ENCODE measurements around the gene MFSD12.

The MFSD12 gene

GRCh38 chr19:3557461-3558248 is at the start of gene MFSD12:
Gene MFSD12, minus strand, starts transcription at chr19:3557586. Its CDS starts 183 bp downstream, at chr19:3557403.
- DNase-seq, result peak; percentile 97

GRCh38 chr19:3606690-3607289 is 49.4 kb upstream of the MFSD12 start, which contains the start of gene TBXA2R:
Gene TBXA2R, minus strand, starts transcription at chr19:3606875. Its CDS starts 6,241 bp downstream, at chr19:3600634.
- peak; percentile 86 for DNase-seq

DNA sequence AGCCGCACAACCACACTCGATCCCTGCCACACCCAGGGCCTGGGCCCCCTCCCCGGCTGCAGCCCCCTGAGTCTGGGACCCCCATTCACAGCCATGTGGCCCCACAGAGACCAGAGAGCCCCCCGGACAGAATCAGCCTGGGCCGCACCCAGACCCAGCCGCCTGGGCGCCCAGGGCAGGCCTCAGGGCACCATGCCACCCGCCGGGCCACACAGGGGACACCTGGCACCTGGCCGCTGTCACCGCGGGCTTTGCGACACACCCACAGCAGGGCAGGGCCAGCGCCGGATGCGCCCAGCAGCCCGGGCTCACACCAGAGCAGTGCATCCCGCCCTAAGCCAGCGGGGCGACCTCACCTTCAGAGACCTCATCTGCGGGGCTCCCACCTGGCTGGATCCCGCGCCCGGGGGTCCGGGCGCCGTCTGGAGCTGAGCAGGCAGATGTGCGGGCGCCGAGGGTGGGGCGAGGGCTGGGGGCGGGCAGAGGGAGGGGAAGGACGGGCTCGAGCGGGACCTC is 48.8 kb upstream of the MFSD12 start:
- DNase-seq, result peak; percentile 49

GRCh38 chr19:3605770-3606169 is 48.4 kb upstream of the MFSD12 start:
- no peak for DNase-seq

DNA sequence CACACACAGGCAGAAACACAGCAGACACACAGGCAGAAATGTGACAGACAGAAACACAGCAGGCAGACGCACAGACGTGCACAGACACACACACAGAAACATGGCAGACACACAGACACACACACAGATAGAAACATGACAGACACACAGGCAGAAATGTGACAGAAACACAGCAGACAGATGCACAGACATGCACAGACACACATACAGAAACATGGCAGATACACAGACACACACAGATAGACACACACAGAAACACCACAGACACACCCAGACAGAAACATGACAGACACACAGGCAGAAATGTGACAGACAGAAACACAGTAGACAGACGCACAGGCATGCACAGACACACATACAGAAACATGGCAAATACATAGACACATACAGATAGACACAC is 48.0 kb upstream of the MFSD12 start:
- DNase-seq, result no peak

- peak; percentile 47 for DNase-seq
Observed at GRCh38 chr19:3604987-3605343, 47.6 kb upstream of the MFSD12 start.

DNA sequence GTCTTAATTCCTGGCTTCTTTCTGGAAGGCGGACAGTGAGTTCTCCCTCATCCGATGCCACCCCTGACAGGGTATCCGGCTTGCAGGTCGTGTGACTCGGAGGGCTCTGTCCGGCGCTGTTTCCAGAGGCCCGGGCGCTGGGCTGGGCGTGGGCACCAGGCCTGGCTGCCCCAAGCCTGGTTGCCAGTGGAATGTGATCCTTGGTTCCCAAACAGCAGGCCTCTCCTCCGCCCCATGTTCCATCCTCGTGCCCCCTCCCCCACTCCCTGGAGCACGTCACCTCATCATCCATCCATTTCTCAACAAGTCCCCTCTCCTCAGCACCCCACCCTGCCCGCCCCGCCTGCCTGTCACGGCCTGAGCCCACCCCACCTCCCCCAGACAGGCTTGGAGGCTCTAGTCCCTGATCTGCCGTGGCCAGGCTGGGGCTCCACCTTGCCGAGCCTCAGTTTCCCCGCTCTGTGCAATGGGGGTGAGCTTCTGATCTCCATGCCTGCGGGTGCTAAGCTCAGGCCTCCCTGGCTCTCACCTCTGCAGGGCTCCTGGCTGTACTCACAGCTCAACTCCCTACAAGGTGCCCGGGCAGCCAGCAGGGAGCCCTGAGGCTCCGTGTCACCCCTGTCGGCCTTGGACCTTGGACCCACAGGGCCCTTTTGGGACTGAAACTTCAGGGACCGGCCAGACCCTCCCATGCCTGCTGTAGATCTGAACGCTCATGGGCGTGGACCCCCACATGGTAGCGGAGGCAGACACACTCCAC is 47.0 kb upstream of the MFSD12 start:
- DNase-seq, result no peak

GRCh38 chr19:3603121-3603811 is 45.9 kb upstream of the MFSD12 start:
- no peak for DNase-seq

GRCh38 chr19:3601021-3601420 is 43.6 kb upstream of the MFSD12 start:
- DNase-seq, result no peak

- DNase-seq, result no peak
Observed at GRCh38 chr19:3599776-3600187, 42.4 kb upstream of the MFSD12 start.

DNA sequence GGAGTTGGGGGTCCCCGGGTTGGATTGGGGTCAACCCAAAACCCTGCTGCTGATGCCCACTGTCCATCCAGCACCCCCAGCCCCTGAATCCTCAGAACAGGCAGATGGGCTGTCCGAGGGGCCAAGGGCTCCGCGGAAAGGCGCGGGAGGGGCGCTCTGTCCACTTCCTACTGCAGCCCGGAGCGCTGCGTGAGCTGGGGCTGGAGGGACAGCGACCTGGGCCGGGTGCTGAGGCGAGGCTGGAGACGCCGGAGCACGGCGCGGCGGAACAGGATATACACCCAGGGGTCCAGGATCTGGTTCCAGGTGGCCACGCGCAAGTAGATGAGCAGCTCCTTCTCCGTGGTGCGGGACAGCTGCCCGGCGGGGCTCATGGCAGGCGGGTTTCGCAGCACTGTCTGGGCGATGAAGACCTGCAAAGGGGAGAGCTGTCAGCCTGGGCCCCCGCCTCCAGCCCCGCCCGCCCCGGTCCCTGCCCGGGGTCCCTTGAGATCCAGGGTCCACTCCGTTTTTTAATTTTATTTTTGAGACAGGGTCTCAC is 38.2 kb upstream of the MFSD12 start:
- no peak for DNase-seq

GRCh38 chr19:3593156-3593555 is 35.8 kb upstream of the MFSD12 start:
- no peak for DNase-seq

GRCh38 chr19:3591876-3592613 is 34.7 kb upstream of the MFSD12 start:
- no peak for DNase-seq

DNA sequence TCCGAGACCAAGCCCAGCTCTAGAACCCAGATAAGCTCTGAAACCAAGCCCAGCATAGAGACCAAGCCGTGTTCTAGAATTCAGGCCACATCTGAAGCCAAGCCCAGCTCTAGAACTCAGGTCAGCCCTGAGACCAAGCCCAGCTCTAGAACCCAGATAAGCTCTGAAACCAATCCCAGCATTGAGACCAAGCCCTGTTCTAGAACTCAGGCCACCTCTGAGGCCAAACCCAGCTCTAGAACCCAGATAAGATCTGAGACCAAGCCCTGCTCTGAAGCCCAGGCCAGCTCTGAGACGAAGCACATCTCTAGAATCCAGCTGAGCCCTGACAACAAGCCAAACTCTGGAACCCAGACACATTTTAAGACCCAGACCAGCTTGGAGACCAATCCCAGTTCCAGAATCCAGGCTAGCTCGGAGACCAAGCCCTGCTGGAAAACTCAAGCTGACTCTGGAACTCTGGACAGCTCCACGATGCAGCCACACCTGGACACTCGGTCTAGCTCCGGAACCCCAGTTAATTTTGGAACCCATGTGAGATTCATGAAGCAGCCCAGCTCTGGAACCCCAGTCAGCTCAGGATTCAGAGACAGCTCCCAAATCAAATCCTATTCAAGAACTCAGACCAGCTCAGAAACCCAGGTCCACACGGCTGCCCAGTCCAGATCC is 33.7 kb upstream of the MFSD12 start:
- no peak for DNase-seq

- no peak for DNase-seq
Observed at GRCh38 chr19:3589949-3590348, 32.6 kb upstream of the MFSD12 start.

GRCh38 chr19:3589439-3589838 is 32.1 kb upstream of the MFSD12 start:
- no peak for DNase-seq

DNA sequence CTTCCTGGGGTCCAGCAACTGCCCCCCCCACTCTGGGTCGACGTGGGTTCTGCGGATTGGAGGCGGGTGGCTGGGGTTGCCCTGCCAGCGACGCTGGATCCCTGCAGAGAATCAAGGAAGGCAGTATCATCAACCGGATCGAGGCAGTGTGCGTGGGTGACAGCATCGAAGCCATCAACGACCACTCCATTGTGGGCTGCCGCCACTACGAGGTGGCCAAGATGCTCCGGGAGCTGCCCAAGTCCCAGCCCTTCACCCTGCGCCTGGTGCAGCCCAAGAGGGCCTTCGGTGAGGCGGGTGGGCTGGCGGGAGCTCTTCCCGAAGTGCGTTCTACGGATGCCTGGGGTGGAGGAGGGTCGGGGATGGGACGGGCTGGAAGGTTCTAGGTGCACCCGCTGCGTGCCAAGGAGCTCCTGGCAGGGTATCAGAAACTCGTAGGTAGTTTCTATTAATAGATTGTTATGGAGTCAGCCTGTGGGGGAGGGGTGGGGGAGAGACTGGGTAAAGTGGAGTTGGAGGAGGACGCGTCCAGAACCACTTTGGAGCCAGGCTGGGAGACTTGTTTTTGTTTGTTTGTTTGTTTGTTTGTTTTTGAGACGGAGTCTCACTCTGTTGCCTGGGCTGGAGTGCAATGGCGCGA is 29.4 kb upstream of the MFSD12 start:
- DNase-seq, result no peak

DNA sequence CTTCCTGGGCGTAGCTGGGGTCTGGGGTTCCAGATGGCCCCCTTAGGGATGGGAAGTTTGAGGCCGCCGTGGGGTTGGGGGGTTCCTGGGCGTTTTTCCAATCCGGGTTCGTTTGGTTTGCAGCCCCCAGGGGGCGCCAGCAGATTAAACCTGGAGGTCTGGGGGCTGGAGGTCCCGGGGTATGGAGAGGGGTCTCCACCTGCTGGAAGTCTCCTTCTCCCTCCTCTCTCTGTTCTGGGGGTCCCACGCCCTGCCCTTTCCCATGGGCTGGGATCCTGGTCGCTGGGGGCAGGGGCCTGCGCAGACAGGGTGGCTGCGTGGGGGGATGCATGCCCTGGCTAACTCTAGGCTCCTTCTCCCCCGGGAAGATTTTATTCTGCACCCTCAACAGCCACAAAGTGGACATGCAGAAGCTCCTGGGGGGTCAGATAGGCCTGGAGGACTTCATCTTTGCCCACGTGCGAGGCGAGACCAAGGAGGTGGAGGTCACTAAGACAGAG is 28.8 kb upstream of the MFSD12 start:
- peak; percentile 73 for DNase-seq

- no peak for DNase-seq
Observed at GRCh38 chr19:3585301-3586126, 28.1 kb upstream of the MFSD12 start, which contains the start of gene GIPC3. Gene GIPC3, plus strand, starts transcription at chr19:3585478. Its CDS starts 120 bp downstream, at chr19:3585598.

All from stimulated activated CD8-positive, alpha-beta memory T cell treated with anti-CD3 and anti-CD28 coated beads, Interleukin-4, amount 100 ng/mL, for 48 hours (primary cell).